Breast epithelium (tissue), 4 donors: ENCODE measurements around the gene RPL13. TPM values are rescaled to one million over a fixed set of nuclear protein-coding genes. Genes with fewer than 3 reads are reported as not detected.
"Not testable (repeated sequence)": the region's sequence is repeated elsewhere in the genome, so short reads cannot be mapped to it uniquely, and the experiment has no call there.

Experiments used
- DNase-seq, 2 donors: peaks; one replicate each; pipeline ENCODE4 v3.0.0-alpha.2; 2019; ENCODE audit warnings: low spot score in 2 of 2
- H3K27ac ChIP-seq, 2 donors: fragments of 200-600 bp; sonication (generic) in 1 of 2; one replicate each; pipeline ENCODE4 v1.5.1; 2016 to 2019; ENCODE audit warnings: mild to moderate bottlenecking in 1 of 2
- H3K27me3 ChIP-seq, 2 donors: fragments of 200-600 bp; sonication (generic) in 1 of 2; one replicate each; pipeline versions ENCODE4 v1.5.1 to v1.6.0; 2017 to 2019; ENCODE audit warnings: control low read depth in 1 of 2, mild to moderate bottlenecking in 1 of 2
- H3K36me3 ChIP-seq: fragments of 200-600 bp; one replicate; pipeline ENCODE4 v1.5.1; 2019
- H3K4me1 ChIP-seq, 2 donors: fragments of 200-600 bp; sonication (generic); one replicate each; pipeline ENCODE4 v1.5.1; 2016 to 2019; ENCODE audit warnings: control low read depth in 1 of 2
- H3K4me3 ChIP-seq, 3 donors: fragments of 200-600 bp; sonication (generic); 1 replicate in 2 of 3; 2 replicates in 1 of 3; pipeline ENCODE4 v1.5.1; 2016 to 2019; ENCODE audit warnings: mild to moderate bottlenecking in 3 of 3, moderate library complexity in 2 of 3
- H3K9me3 ChIP-seq, 2 donors: fragments of 200-600 bp; sonication (generic) in 1 of 2; one replicate each; pipeline ENCODE4 v1.5.1; 2016 to 2019; ENCODE audit warnings: control low read depth in 1 of 2
- CTCF ChIP-seq, 3 donors: fragments of 450-650 bp; IDR thresholded peaks; one replicate each; pipeline ENCODE4 v1.5.1; 2016 to 2017; ENCODE audit warnings: antibody characterized with exemption in 3 of 3, mild to moderate bottlenecking in 3 of 3, moderate library complexity in 3 of 3
- POLR2A ChIP-seq: fragments of 450-650 bp; IDR thresholded peaks from one replicate; pipeline ENCODE4 v1.6.1; 2016; ENCODE audit warnings: antibody characterized with exemption, mild to moderate bottlenecking, moderate library complexity
- POLR2AphosphoS5 ChIP-seq, 3 donors: sonication (generic); formaldehyde crosslinking; IDR thresholded peaks; one replicate each; pipeline ENCODE4 v1.6.1; 2017; ENCODE audit warnings: antibody characterized with exemption in 3 of 3
- intact Hi-C: fragments of 100-400 bp; cut with DNase I; formaldehyde crosslinking; loops from one replicate; pipeline ENCODE4 v1.15.1; 2023; ENCODE audit warnings: low total_unique reads
- total RNA-seq, 3 donors: library from RNA; depleted of rRNA; stranded (reverse); fragments of >200 nt; gene quantifications; one replicate each; pipeline ENCODE4 v1.1.0, GENCODE V29; 2016

RPL13 gene
- total RNA-seq, 3 donors from 2014 or later, result 5,075 to 6,295 (median 5,484) TPM

- no peak overlapping the region for H3K27ac ChIP-seq
- DNase-seq, result no peak
- H3K36me3 ChIP-seq, result no peaks in the 10 kb centered on the region
- intact Hi-C loops, result no loop called here
- no peaks in the 10 kb centered on the region for H3K4me1 ChIP-seq
- no peaks in the 10 kb centered on the region for H3K27me3 ChIP-seq
- no peaks in the 10 kb centered on the region for H3K9me3 ChIP-seq
- no peak overlapping the region for H3K4me3 ChIP-seq
- no peak for TF ChIP-seq POLR2A
- TF ChIP-seq CTCF (IDR thresholded peaks at IDR 0.05), result no peak
- TF ChIP-seq POLR2AphosphoS5 (IDR thresholded peaks at IDR 0.05), result no peak
These were observed 23.6 kb downstream of the RPL13 start for GRCh38 chr16:89583895-89584644.

- no peak for DNase-seq
- no peak for TF ChIP-seq CTCF (IDR thresholded peaks at IDR 0.05)
- no peak for TF ChIP-seq POLR2A
- TF ChIP-seq POLR2AphosphoS5 (IDR thresholded peaks at IDR 0.05), result no peak
- intact Hi-C loops, result no loop called here
- H3K4me3 ChIP-seq, result no peak overlapping the region
- no peaks in the 10 kb centered on the region for H3K27me3 ChIP-seq
- H3K4me1 ChIP-seq, result no peaks in the 10 kb centered on the region
- no peaks in the 10 kb centered on the region for H3K9me3 ChIP-seq
- H3K36me3 ChIP-seq, result no peaks in the 10 kb centered on the region
- H3K27ac ChIP-seq, result peak overlapping the region; percentile 19 to 50
These were observed 24.5 kb downstream of the RPL13 start for GRCh38 chr16:89584768-89585549.

- H3K36me3 ChIP-seq, result no peaks in the 10 kb centered on the region
- no peak for TF ChIP-seq POLR2A
- TF ChIP-seq POLR2AphosphoS5 (IDR thresholded peaks at IDR 0.05), result no peak
- no peak for TF ChIP-seq CTCF (IDR thresholded peaks at IDR 0.05)
- no peaks in the 10 kb centered on the region for H3K9me3 ChIP-seq
- peak overlapping the region in 1 of 2 donors; percentile 10 for H3K27ac ChIP-seq
- no peaks in the 10 kb centered on the region for H3K27me3 ChIP-seq
- no peak for DNase-seq
- H3K4me1 ChIP-seq, result no peaks in the 10 kb centered on the region
- no peak overlapping the region for H3K4me3 ChIP-seq
- intact Hi-C loops, result no loop called here
These were observed 25.7 kb downstream of the RPL13 start for GRCh38 chr16:89586218-89586617.

GRCh38 chr16:89586853-89587252 lies 26.4 kb downstream of the RPL13 start:
- DNase-seq, result no peak
- intact Hi-C loops, result no loop called here
- H3K27ac ChIP-seq, result no peak overlapping the region

GRCh38 chr16:89587676-89588075 lies 27.2 kb downstream of the RPL13 start:
- intact Hi-C loops, result not testable (repeated sequence)

More at GRCh38 chr16:89586853-89587252, 26.4 kb downstream of the RPL13 start:
- no peak for TF ChIP-seq CTCF (IDR thresholded peaks at IDR 0.05)
- TF ChIP-seq POLR2AphosphoS5 (IDR thresholded peaks at IDR 0.05), result no peak
- no peak for TF ChIP-seq POLR2A
- Histone ChIP-seq H3K27me3 (no peaks in the 10 kb centered on the region), H3K4me1 (no peaks in the 10 kb centered on the region), H3K4me3 (no peak overlapping the region), H3K36me3 (no peaks in the 10 kb centered on the region), H3K9me3 (no peaks in the 10 kb centered on the region)

More at GRCh38 chr16:89587676-89588075, 27.2 kb downstream of the RPL13 start:
- H3K27me3 ChIP-seq, DNase-seq, H3K4me3 ChIP-seq, H3K36me3 ChIP-seq, H3K9me3 ChIP-seq, H3K4me1 ChIP-seq, H3K27ac ChIP-seq: not testable (repeated sequence)
